Endothelial cell (in vitro differentiated cells): ENCODE data around the gene CYSTM1. TPM values are rescaled to one million over a fixed set of nuclear protein-coding genes. Genes with fewer than 3 reads are reported as not detected.

ENCODE experiments used
- DNase-seq: peaks from one replicate; pipeline ENCODE4 v3.0.0; 2021; ENCODE audit warnings: low spot score
- H3K27ac Mint-ChIP-seq: one replicate; pipeline ENCODE4 v1.8.0; 2021; ENCODE audit warnings: mixed read lengths, inconsistent platforms; ENCODE audit not compliant: unreplicated experiment
- H3K27me3 Mint-ChIP-seq: one replicate; pipeline ENCODE4 v1.8.0; 2021; ENCODE audit warnings: mild to moderate bottlenecking, moderate library complexity, mixed read lengths, inconsistent platforms; ENCODE audit not compliant: unreplicated experiment
- H3K36me3 Mint-ChIP-seq: one replicate; pipeline ENCODE4 v1.8.0; 2021; ENCODE audit warnings: mild to moderate bottlenecking, low read depth, mixed read lengths, inconsistent platforms; ENCODE audit not compliant: unreplicated experiment
- H3K4me1 Mint-ChIP-seq: one replicate; pipeline ENCODE4 v1.8.0; 2021; ENCODE audit warnings: mild to moderate bottlenecking, mixed read lengths, inconsistent platforms; ENCODE audit not compliant: unreplicated experiment
- H3K4me3 Mint-ChIP-seq: one replicate; pipeline ENCODE4 v1.8.0; 2021; ENCODE audit warnings: mild to moderate bottlenecking, mixed read lengths, inconsistent platforms; ENCODE audit not compliant: unreplicated experiment
- H3K9me3 Mint-ChIP-seq: one replicate; pipeline ENCODE4 v1.8.0; 2021; ENCODE audit warnings: mixed read lengths, inconsistent platforms; ENCODE audit not compliant: unreplicated experiment
- CTCF ChIP-seq: fragments of 200-600 bp; sonication (generic); IDR thresholded peaks from one replicate; pipeline ENCODE4 v1.5.0; 2021; ENCODE audit warnings: antibody characterized with exemption; ENCODE audit not compliant: unreplicated experiment
- total RNA-seq: library from RNA; stranded (reverse); fragmentation: NEBNext Ultra II Directional; extraction: Animal tissue kit (Norgen Biotek cat#: 25700); gene quantifications from one replicate; pipeline ENCODE4 v1.2.1, GENCODE V29; 2021; ENCODE audit not compliant: unreplicated experiment

CYSTM1 gene
- total RNA-seq, 1 donor from 2014 or later, result 21.7 TPM

GRCh38 chr5:140142856-140143255, 32.1 kb upstream of the CYSTM1 start:
- H3K27me3 Mint-ChIP-seq, result peaks cover 8% of the 10 kb centered on the region
- DNase-seq, result no peak
- H3K9me3 Mint-ChIP-seq, result no peaks in the 10 kb centered on the region
- TF ChIP-seq CTCF, result no peak
- no peak overlapping the region for H3K4me3 Mint-ChIP-seq
- peaks cover 4% of the 10 kb centered on the region for H3K4me1 Mint-ChIP-seq
- no peak overlapping the region for H3K27ac Mint-ChIP-seq
- no peaks in the 10 kb centered on the region for H3K36me3 Mint-ChIP-seq

- no peak for DNase-seq
- H3K9me3 Mint-ChIP-seq, result no peaks in the 10 kb centered on the region
- H3K27ac Mint-ChIP-seq, result no peak overlapping the region
- H3K27me3 Mint-ChIP-seq, result peaks cover 11% of the 10 kb centered on the region
- peaks cover 4% of the 10 kb centered on the region for H3K4me1 Mint-ChIP-seq
- no peak for TF ChIP-seq CTCF
- no peaks in the 10 kb centered on the region for H3K36me3 Mint-ChIP-seq
- H3K4me3 Mint-ChIP-seq, result no peak overlapping the region
Observed at GRCh38 chr5:140143521-140144258, 31.3 kb upstream of the CYSTM1 start.

- no peaks in the 10 kb centered on the region for H3K36me3 Mint-ChIP-seq
- H3K4me3 Mint-ChIP-seq, result peak overlapping the region; percentile 26
- H3K9me3 Mint-ChIP-seq, result no peaks in the 10 kb centered on the region
- TF ChIP-seq CTCF, result no peak
- no peak for DNase-seq
- H3K27ac Mint-ChIP-seq, result no peak overlapping the region
- peaks cover 4% of the 10 kb centered on the region for H3K4me1 Mint-ChIP-seq
- H3K27me3 Mint-ChIP-seq, result peaks cover 11% of the 10 kb centered on the region
Observed at GRCh38 chr5:140145256-140145655, 29.7 kb upstream of the CYSTM1 start.

GRCh38 chr5:140145818-140146522, 29.0 kb upstream of the CYSTM1 start:
- TF ChIP-seq CTCF, result peak; percentile 58
- Mint-ChIP-seq H3K27me3 (peaks cover 11% of the 10 kb centered on the region), H3K4me1 (peaks cover 4% of the 10 kb centered on the region), H3K27ac (no peak overlapping the region), H3K36me3 (no peaks in the 10 kb centered on the region), H3K4me3 (no peak overlapping the region), H3K9me3 (no peaks in the 10 kb centered on the region)
- DNase-seq, result peak; percentile 83

- Mint-ChIP-seq H3K36me3 (no peaks in the 10 kb centered on the region), H3K4me3 (no peak overlapping the region), H3K27me3 (peaks cover 11% of the 10 kb centered on the region), H3K4me1 (peaks cover 4% of the 10 kb centered on the region), H3K9me3 (no peaks in the 10 kb centered on the region), H3K27ac (no peak overlapping the region)
- no peak for TF ChIP-seq CTCF
- no peak for DNase-seq
Observed at GRCh38 chr5:140146523-140146842, 28.5 kb upstream of the CYSTM1 start.
